Measurements from ENCODE around the gene SHISA9.

DNA sequence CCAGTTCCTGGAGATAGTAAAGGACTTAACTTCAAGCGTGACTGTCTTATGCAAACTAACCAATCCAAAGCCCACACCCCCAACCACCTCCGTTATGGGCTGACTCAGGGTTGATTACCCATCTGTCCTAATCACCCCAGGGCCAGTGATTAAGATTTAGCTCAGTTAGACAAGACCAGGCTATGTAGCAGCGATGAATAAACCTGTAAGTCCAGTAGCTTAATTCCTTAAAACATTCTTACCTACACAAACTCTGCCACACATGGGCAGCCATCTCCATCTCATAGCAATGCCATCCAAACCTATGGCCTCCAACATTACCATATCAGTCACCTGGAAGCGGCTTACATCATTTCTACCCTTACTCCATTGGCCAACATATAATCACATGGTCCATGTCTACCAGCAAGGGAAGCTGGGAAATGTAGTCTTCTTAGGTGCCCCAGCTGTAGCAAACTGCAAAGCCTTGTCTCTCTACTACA, 266.7 kb downstream of the SHISA9 start:
- TF ChIP-seq, protein P1, sequence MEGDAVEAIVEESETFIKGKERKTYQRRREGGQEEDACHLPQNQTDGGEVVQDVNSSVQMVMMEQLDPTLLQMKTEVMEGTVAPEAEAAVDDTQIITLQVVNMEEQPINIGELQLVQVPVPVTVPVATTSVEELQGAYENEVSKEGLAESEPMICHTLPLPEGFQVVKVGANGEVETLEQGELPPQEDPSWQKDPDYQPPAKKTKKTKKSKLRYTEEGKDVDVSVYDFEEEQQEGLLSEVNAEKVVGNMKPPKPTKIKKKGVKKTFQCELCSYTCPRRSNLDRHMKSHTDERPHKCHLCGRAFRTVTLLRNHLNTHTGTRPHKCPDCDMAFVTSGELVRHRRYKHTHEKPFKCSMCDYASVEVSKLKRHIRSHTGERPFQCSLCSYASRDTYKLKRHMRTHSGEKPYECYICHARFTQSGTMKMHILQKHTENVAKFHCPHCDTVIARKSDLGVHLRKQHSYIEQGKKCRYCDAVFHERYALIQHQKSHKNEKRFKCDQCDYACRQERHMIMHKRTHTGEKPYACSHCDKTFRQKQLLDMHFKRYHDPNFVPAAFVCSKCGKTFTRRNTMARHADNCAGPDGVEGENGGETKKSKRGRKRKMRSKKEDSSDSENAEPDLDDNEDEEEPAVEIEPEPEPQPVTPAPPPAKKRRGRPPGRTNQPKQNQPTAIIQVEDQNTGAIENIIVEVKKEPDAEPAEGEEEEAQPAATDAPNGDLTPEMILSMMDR (conservative IDR thresholded peaks at IDR 0.05; ENCODE audit: low read length), result no peak
- TF ChIP-seq EZH2phosphoT487 (IDR thresholded peaks at IDR 0.05; ENCODE audit: borderline replicate concordance, low read depth, low read length), result no peak
